Measurements from ENCODE around the gene ZNF777.

GRCh38 chr7:149431486-149432120 is 29.3 kb downstream of the ZNF777 start:
- TF ChIP-seq, protein P1, sequence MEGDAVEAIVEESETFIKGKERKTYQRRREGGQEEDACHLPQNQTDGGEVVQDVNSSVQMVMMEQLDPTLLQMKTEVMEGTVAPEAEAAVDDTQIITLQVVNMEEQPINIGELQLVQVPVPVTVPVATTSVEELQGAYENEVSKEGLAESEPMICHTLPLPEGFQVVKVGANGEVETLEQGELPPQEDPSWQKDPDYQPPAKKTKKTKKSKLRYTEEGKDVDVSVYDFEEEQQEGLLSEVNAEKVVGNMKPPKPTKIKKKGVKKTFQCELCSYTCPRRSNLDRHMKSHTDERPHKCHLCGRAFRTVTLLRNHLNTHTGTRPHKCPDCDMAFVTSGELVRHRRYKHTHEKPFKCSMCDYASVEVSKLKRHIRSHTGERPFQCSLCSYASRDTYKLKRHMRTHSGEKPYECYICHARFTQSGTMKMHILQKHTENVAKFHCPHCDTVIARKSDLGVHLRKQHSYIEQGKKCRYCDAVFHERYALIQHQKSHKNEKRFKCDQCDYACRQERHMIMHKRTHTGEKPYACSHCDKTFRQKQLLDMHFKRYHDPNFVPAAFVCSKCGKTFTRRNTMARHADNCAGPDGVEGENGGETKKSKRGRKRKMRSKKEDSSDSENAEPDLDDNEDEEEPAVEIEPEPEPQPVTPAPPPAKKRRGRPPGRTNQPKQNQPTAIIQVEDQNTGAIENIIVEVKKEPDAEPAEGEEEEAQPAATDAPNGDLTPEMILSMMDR (conservative IDR thresholded peaks at IDR 0.05 in 1 of 2, IDR thresholded peaks at IDR 0.05 in 1 of 2; ENCODE audit: low read depth in 1 of 2, low read length in 2 of 2) = no peak
- no peak for TF ChIP-seq EZH2 (IDR thresholded peaks at IDR 0.05; ENCODE audit: low read length, missing control alignments)

All from fibroblast of lung (primary cell).